RWPE2 (cell line): ENCODE measurements around the gene GPR22.

ENCODE experiments used
- ATAC-seq: fragments of 200-7000 bp; cut with Tn5 transposase; 3 replicates; pipeline ENCODE4 v1.9.1; 2021; ENCODE audit warnings: low read depth
- DNase-seq: peaks from one replicate; pipeline ENCODE4 v3.0.0-alpha.2; 2020; ENCODE audit warnings: low spot score
- H3K27ac ChIP-seq: fragments of 450-650 bp; 2 replicates; pipeline ENCODE4 v1.5.1; 2017; ENCODE audit warnings: mild to moderate bottlenecking; ENCODE audit not compliant: poor library complexity, severe bottlenecking
- H3K27me3 ChIP-seq: fragments of 250-450 bp; sonication (Bioruptor Pico); 2 replicates; pipeline ENCODE4 v1.5.1; 2021; ENCODE audit warnings: mild to moderate bottlenecking, moderate library complexity; ENCODE audit not compliant: insufficient read depth, poor library complexity, severe bottlenecking
- H3K36me3 ChIP-seq: fragments of 250-450 bp; sonication (Bioruptor Pico); 2 replicates; pipeline ENCODE4 v1.5.1; 2020; ENCODE audit warnings: low read depth, mild to moderate bottlenecking, moderate library complexity
- H3K4me1 ChIP-seq: fragments of 250-450 bp; sonication (Bioruptor Pico); 2 replicates; pipeline ENCODE4 v1.5.1; 2021; ENCODE audit warnings: mild to moderate bottlenecking, moderate library complexity; ENCODE audit not compliant: insufficient read depth, poor library complexity, severe bottlenecking
- H3K4me3 ChIP-seq: fragments of 250-450 bp; sonication (Bioruptor Pico); 2 replicates; pipeline ENCODE4 v1.5.1; 2021; ENCODE audit warnings: mild to moderate bottlenecking, moderate library complexity; ENCODE audit not compliant: severe bottlenecking
- H3K9me3 ChIP-seq: fragments of 250-450 bp; sonication (Bioruptor Pico); 2 replicates; pipeline ENCODE4 v1.5.1; 2021; ENCODE audit warnings: mild to moderate bottlenecking, moderate library complexity; ENCODE audit not compliant: severe bottlenecking
- CTCF ChIP-seq: fragments of 450-650 bp; IDR thresholded peaks from one replicate; pipeline ENCODE4 v1.5.1; 2017; ENCODE audit warnings: mild to moderate bottlenecking, moderate library complexity; ENCODE audit not compliant: poor library complexity, severe bottlenecking

Gene GPR22

GRCh38 chr7:107503687-107504086 is 33.8 kb downstream of the GPR22 start:
- H3K27ac ChIP-seq: no peak overlapping the region
- no peak overlapping the region for H3K4me3 ChIP-seq
- TF ChIP-seq CTCF: no peak
- ATAC-seq (no peak), DNase-seq (no peak)
- H3K27me3 ChIP-seq: no peaks in the 10 kb centered on the region
- H3K4me1 ChIP-seq: peaks cover 15% of the 10 kb centered on the region
- H3K9me3 ChIP-seq: no peaks in the 10 kb centered on the region
- no peaks in the 10 kb centered on the region for H3K36me3 ChIP-seq

- ATAC-seq (no peak), DNase-seq (no peak)
- no peak for TF ChIP-seq CTCF
- Histone ChIP-seq H3K4me1 (peaks cover 15% of the 10 kb centered on the region), H3K27me3 (no peaks in the 10 kb centered on the region), H3K36me3 (no peaks in the 10 kb centered on the region), H3K4me3 (no peak overlapping the region), H3K9me3 (no peaks in the 10 kb centered on the region), H3K27ac (no peak overlapping the region)
These were observed 35.5 kb downstream of the GPR22 start for GRCh38 chr7:107505362-107505761.

GRCh38 chr7:107505997-107506673 is 36.3 kb downstream of the GPR22 start:
- TF ChIP-seq CTCF: no peak
- DNase-seq (no peak), ATAC-seq (peak; percentile 72)
- no peak overlapping the region for H3K4me3 ChIP-seq
- H3K27me3 ChIP-seq: no peaks in the 10 kb centered on the region
- H3K4me1 ChIP-seq: peaks cover 15% of the 10 kb centered on the region
- H3K27ac ChIP-seq: peak overlapping the region; percentile 59
- H3K36me3 ChIP-seq: no peaks in the 10 kb centered on the region
- H3K9me3 ChIP-seq: no peaks in the 10 kb centered on the region

GRCh38 chr7:107506674-107507339 is 37.0 kb downstream of the GPR22 start:
- Histone ChIP-seq H3K27me3 (no peaks in the 10 kb centered on the region), H3K27ac (peak overlapping the region; percentile 59), H3K9me3 (no peaks in the 10 kb centered on the region), H3K4me1 (peaks cover 15% of the 10 kb centered on the region), H3K4me3 (no peak overlapping the region), H3K36me3 (no peaks in the 10 kb centered on the region)
- peak; percentile 82 for DNase-seq
- no peak for TF ChIP-seq CTCF
- ATAC-seq: peak; percentile 93
